ENCODE measurements around the gene PDAP1. TPM values are rescaled to one million over a fixed set of nuclear protein-coding genes. Genes with fewer than 3 reads are reported as not detected.

PDAP1 gene
- total and polyA plus RNA-seq, 9 of the 15 experiments (the other 6 are each of a cell fraction or from before 2014, with no cell fraction given) = 10.2 to 315 (median 129) TPM

GRCh38 chr7:99408379-99409191 lies at the start of gene PDAP1, which contains the start of gene BUD31 (continued):
- TF ChIP-seq TOE1 (IDR thresholded peaks at IDR 0.05; ENCODE audit: borderline replicate concordance) (peak; percentile 81), TOE1 (CRISPR knock-in tag; IDR thresholded peaks at IDR 0.05; ENCODE audit: borderline replicate concordance, low read depth) (0 out of 2 replicates have a peak, but pooled peaks have one; percentile 64), PHF8 (IDR thresholded peaks at IDR 0.05; ENCODE audit: borderline replicate concordance, low read length) (peak; percentile 87; the same call in 1 of the 2 replicates), ZNF384 (IDR thresholded peaks at IDR 0.05; ENCODE audit: low read depth, low read length) (no peak), PTRF (tag; IDR thresholded peaks at IDR 0.05) (no peak), GATA2 (CRISPR knock-in tag; IDR thresholded peaks at IDR 0.05) (no peak), MXI1 (IDR thresholded peaks at IDR 0.05; ENCODE audit: low read depth, low read length) (peak; percentile 72; the same call in 1 of the 2 replicates), NONO (IDR thresholded peaks at IDR 0.05; ENCODE audit: low read depth in 2 of 2, low read length in 1 of 2) (peak in 1 of 2 experiments; percentile 60; a peak in 2 of 4 replicates), DNMT1 (IDR thresholded peaks at IDR 0.05) (no peak), ZNF655 (CRISPR knock-in tag; IDR thresholded peaks at IDR 0.05) (no peak), ZNF395 (CRISPR knock-in tag; IDR thresholded peaks at IDR 0.05) (peak; percentile 56; the same call in 1 of the 2 replicates), ATF7 (IDR thresholded peaks at IDR 0.05) (peak; percentile 99), CHCHD3 (CRISPR knock-in tag; IDR thresholded peaks at IDR 0.05) (no peak), PTBP1 (IDR thresholded peaks at IDR 0.05; ENCODE audit: low read depth, low read length) (peak; percentile 23; the same call in 1 of the 2 replicates), SPI1 (IDR thresholded peaks at IDR 0.05; ENCODE audit: borderline replicate concordance, low read depth, low read length) (peak; percentile 81), RCOR1 (IDR thresholded peaks at IDR 0.05; ENCODE audit: borderline replicate concordance in 1 of 2, low read depth in 2 of 2, low read length in 2 of 2) (no peak), ZNF124 (CRISPR knock-in tag; IDR thresholded peaks at IDR 0.05) (no peak), KLF1 (tag; IDR thresholded peaks at IDR 0.05) (peak; percentile 92), NR4A1 (CRISPR knock-in tag; IDR thresholded peaks at IDR 0.05) (peak; percentile 61; the same call in 1 of the 2 replicates), NR4A1 (tag; IDR thresholded peaks at IDR 0.05) (0 out of 2 replicates have a peak, but pooled peaks have one; percentile 23), SMAD3 (CRISPR knock-in tag; conservative IDR thresholded peaks at IDR 0.05) (peak; percentile 78), DLX4 (CRISPR knock-in tag; IDR thresholded peaks at IDR 0.05) (no peak), ZNF561 (CRISPR knock-in tag; conservative IDR thresholded peaks at IDR 0.05) (no peak), FIP1L1 (IDR thresholded peaks at IDR 0.05; ENCODE audit: low read depth, low read length, poor library complexity, severe bottlenecking) (peak; percentile 92), CCNT2 (IDR thresholded peaks at IDR 0.05; ENCODE audit: borderline replicate concordance, extremely low read depth, insufficient read length, low read depth, low read length) (peak; percentile 81), BACH1 (tag; IDR thresholded peaks at IDR 0.05) (no peak)

Data from K562 (cell line).